GM12864 (cell line): Measurements from ENCODE around the gene MTHFD1.
A peak's percentile ranks its signal among the peaks of the same experiment; 100 is the strongest.
"Not testable (repeated sequence)": the region's sequence is repeated elsewhere in the genome, so short reads cannot be mapped to it uniquely, and the experiment has no call there.

Source experiments
- DNase-seq: peaks from one replicate; pipeline ENCODE4 v3.0.0-alpha.2; 2011; ENCODE audit warnings: low read depth
- H3K4me3 ChIP-seq: 2 replicates; pipeline ENCODE4 v1.5.1; 2011; ENCODE audit warnings: mild to moderate bottlenecking, low read depth, low read length, control low read depth
- TF ChIP-seq, protein P1 (sequence below): IDR thresholded peaks from 2 replicates; pipeline ENCODE4 v1.5.1; 2011; ENCODE audit warnings: low read depth, mild to moderate bottlenecking, moderate library complexity, low read length, control low read depth, inconsistent platforms; ENCODE audit errors: missing control alignments

The MTHFD1 gene

GRCh38 chr14:64364907-64365306 lies 23.2 kb upstream of the MTHFD1 start:
- no peak for DNase-seq
- no peak overlapping the region for H3K4me3 ChIP-seq
- TF ChIP-seq, protein P1, sequence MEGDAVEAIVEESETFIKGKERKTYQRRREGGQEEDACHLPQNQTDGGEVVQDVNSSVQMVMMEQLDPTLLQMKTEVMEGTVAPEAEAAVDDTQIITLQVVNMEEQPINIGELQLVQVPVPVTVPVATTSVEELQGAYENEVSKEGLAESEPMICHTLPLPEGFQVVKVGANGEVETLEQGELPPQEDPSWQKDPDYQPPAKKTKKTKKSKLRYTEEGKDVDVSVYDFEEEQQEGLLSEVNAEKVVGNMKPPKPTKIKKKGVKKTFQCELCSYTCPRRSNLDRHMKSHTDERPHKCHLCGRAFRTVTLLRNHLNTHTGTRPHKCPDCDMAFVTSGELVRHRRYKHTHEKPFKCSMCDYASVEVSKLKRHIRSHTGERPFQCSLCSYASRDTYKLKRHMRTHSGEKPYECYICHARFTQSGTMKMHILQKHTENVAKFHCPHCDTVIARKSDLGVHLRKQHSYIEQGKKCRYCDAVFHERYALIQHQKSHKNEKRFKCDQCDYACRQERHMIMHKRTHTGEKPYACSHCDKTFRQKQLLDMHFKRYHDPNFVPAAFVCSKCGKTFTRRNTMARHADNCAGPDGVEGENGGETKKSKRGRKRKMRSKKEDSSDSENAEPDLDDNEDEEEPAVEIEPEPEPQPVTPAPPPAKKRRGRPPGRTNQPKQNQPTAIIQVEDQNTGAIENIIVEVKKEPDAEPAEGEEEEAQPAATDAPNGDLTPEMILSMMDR, result no peak

DNA sequence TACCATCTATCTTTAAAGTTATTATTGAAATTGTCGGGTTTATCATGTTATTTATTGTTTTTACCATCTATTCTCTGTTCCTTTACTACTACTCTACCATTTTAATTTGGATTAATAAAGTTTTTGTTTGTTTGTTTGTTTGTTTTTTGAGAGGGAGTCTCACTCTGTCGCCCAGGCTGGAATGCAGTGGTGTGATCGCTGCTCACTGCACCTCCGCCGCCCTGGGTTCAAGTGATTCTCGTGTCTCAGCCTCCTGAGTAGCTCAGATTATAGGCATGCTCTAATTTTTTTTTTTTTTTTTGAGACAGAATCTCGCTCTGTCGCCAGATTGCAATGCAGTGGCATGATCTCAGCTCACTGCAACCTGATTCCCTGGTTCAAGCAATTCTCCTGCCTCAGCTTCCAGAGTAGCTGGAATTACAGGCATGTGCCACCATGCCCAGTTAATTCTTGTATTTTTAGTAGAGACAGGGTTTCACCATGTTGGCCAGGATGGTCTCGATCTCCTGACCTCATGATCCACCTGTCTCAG lies 22.7 kb upstream of the MTHFD1 start:
- H3K4me3 ChIP-seq, DNase-seq: not testable (repeated sequence)

- H3K4me3 ChIP-seq, result no peak overlapping the region
- TF ChIP-seq, protein P1, result no peak
- DNase-seq, result no peak
Observed at GRCh38 chr14:64369201-64369600, 19.0 kb upstream of the MTHFD1 start.

DNA sequence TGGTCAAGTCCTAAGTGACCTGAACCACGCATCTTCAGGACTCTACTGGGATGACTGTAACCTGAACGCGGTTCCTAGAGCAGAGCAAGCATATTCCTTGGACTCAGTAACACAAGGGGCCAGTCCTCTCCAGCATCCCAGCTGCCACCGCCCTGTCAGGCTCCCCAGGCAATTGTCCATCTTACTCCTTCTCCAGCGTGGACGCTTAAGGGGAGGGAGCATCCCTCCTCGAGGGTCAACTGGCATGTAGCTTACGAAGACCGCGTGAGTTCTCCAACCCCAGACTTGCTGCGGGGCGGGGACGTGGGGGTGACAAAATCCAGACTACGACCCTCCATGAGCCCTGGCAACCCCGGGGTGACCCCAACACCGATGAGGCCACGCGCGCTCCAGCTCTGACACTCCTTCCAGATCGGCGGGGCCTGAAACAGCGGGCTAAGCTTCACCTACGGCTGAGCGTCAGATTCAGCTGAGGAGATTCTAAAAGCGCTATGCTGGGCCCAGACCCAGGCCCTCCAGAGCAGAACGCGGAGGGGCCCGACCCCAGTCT lies 846 bp upstream of the MTHFD1 start:
- DNase-seq, result no peak
- H3K4me3 ChIP-seq, result peak overlapping the region; percentile 94
- TF ChIP-seq, protein P1, result no peak

GRCh38 chr14:64388533-64389285 lies 556 bp downstream of the MTHFD1 start:
- peak overlapping the region; percentile 94 for H3K4me3 ChIP-seq
- no peak for DNase-seq
- TF ChIP-seq, protein P1, result no peak

DNA sequence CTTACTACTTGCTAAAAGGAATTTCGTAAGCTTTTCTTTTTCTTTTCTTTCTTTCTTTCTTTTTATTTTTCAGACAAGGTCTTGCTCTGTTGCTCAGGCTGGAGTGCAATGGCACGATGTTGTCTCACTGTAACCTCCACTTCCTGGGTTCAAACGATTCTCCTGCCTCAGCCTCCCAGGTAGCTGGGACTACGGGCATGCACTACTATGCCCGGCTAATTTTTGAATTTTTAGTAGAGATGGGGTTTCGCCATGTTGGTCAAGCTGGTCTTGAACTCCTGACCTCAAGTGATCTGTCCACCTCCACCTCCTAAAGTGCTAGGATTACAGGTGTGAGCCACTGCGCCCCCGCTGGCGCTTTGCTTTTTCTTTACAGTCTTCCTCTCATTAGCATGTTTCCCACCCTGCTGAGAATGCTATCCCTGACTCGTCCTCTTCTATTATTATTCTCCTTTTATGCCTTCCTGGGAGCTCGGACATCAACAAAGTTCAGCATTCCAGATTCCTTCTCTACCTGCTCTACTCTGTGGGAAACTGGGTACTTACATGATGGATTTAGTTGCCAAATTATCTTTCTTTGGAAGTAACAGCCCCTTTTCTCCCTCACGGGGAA lies 3.1 kb downstream of the MTHFD1 start:
- H3K4me3 ChIP-seq, result no peak overlapping the region
- TF ChIP-seq, protein P1, result no peak

GRCh38 chr14:64391986-64392385 lies 3.8 kb downstream of the MTHFD1 start:
- no peak for DNase-seq
- H3K4me3 ChIP-seq, result no peak overlapping the region
- TF ChIP-seq, protein P1, result no peak

More for the DNA sequence above, 3.1 kb downstream of the MTHFD1 start:
- no peak for DNase-seq

DNA sequence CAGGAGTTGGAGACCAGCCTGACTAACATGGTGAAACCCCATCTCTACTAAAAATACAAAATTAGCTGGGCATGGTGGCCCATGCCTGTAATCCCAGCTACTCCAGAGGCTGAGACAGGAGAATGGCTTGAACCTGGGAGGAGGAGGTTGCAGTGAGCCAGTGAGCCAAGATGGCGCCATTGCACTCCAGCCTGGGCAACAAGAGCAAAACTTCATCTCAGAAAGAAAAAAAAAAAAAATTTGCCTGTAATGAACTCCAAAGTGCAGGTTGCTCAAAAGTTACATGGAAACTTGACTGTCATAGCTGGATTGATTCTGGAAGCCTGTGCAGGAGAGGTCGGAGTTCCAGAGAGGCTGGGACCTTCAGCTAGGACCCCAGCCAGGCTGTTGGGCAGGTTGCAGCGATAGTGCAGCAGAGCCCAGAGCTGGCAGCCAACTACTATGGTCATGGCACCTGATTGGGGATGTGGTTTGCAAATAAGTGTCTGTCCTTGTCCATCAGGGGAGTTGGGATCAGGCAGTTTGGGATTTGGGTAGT lies 5.1 kb downstream of the MTHFD1 start:
- not testable (repeated sequence) for DNase-seq, H3K4me3 ChIP-seq
